SU-DHL-6 (cell line): ENCODE data around the gene CAMSAP1.

Experiments used
- H2AFZ ChIP-seq: fragments of 200-600 bp; sonication (generic); 2 replicates; pipeline ENCODE4 v1.6.1; 2014; ENCODE audit warnings: low read depth, mild to moderate bottlenecking, moderate library complexity, mixed read lengths, antibody characterized with exemption, low read length; ENCODE audit not compliant: severe bottlenecking
- H3F3A ChIP-seq: fragments of 200-600 bp; shearing (Covaris generic); 2 replicates; pipeline ENCODE4 v1.6.0; 2016; ENCODE audit warnings: antibody characterized with exemption, mild to moderate bottlenecking; ENCODE audit not compliant: insufficient read depth
- H3K27ac ChIP-seq: fragments of 200-600 bp; sonication (generic); 2 replicates; pipeline ENCODE4 v1.5.1; 2016; ENCODE audit warnings: low read depth, mild to moderate bottlenecking, low read length, moderate library complexity, mixed read lengths
- H3K27me3 ChIP-seq: fragments of 200-600 bp; sonication (generic), shearing (Covaris generic); 2 replicates; pipeline ENCODE4 v1.6.0; 2014; ENCODE audit warnings: mild to moderate bottlenecking, low read length
- H3K36me3 ChIP-seq: fragments of 200-600 bp; sonication (generic); 2 replicates; pipeline ENCODE4 v1.6.1; 2014; ENCODE audit warnings: mild to moderate bottlenecking, low read length, mixed read lengths
- H3K4me2 ChIP-seq: fragments of 300-600, 200-600 bp; shearing (Covaris generic), sonication (generic); 2 replicates; pipeline ENCODE4 v1.6.0; 2014; ENCODE audit warnings: low read length, low read depth, mild to moderate bottlenecking; ENCODE audit not compliant: poor library complexity, severe bottlenecking
- H3K4me3 ChIP-seq: fragments of 200-600 bp; sonication (generic); 2 replicates; pipeline ENCODE4 v1.5.1; 2014; ENCODE audit warnings: antibody characterized with exemption, low read length, mild to moderate bottlenecking, mixed read lengths; ENCODE audit not compliant: insufficient read depth, poor library complexity, severe bottlenecking
- H3K79me2 ChIP-seq: fragments of 200-600 bp; sonication (generic); 2 replicates; pipeline ENCODE4 v1.6.1; 2014; ENCODE audit warnings: mild to moderate bottlenecking, low read length, moderate library complexity; ENCODE audit not compliant: insufficient read depth
- H3K9ac ChIP-seq: fragments of 200-600 bp; sonication (generic); 2 replicates; pipeline ENCODE4 v1.7.0; 2014; ENCODE audit warnings: mild to moderate bottlenecking, low read length
- H3K9me2 ChIP-seq: fragments of 200-600 bp; sonication (generic); replicated peaks from 2 replicates; pipeline ENCODE4 v1.6.1; 2014; ENCODE audit warnings: low read length; ENCODE audit not compliant: insufficient read depth
- H3K9me3 ChIP-seq: fragments of 200-600 bp; sonication (generic); 2 replicates; pipeline ENCODE4 v1.6.1; 2014; ENCODE audit warnings: low read length, mixed read lengths; ENCODE audit not compliant: insufficient read depth
- H4K20me1 ChIP-seq: fragments of 200-600 bp; sonication (generic); 2 replicates; pipeline ENCODE4 v1.6.1; 2014; ENCODE audit warnings: low read depth, mild to moderate bottlenecking, antibody characterized with exemption, low read length, moderate library complexity, mixed read lengths
- CTCF ChIP-seq: fragments of 200-600 bp; sonication (generic); IDR thresholded peaks from one replicate; pipeline ENCODE4 v1.5.1; 2017; ENCODE audit warnings: antibody characterized with exemption, mild to moderate bottlenecking, low read length, moderate library complexity; ENCODE audit not compliant: insufficient read depth, poor library complexity, severe bottlenecking
- EZH2phosphoT487 ChIP-seq: fragments of 200-600 bp; sonication (generic), shearing (Covaris generic); conservative IDR thresholded peaks from 2 replicates; pipeline ENCODE4 v1.6.1; 2018; ENCODE audit warnings: mild to moderate bottlenecking, antibody characterized with exemption, low read length, moderate library complexity, mixed read lengths

The CAMSAP1 gene

GRCh38 chr9:135793221-135794056, 113.9 kb downstream of the CAMSAP1 start:
- Histone ChIP-seq H3K27ac (no peak overlapping the region), H2AFZ (no peak overlapping the region), H4K20me1 (no peaks in the 10 kb centered on the region), H3F3A (no peaks in the 10 kb centered on the region), H3K9me2 (no peaks in the 10 kb centered on the region), H3K9ac (no peak overlapping the region), H3K4me2 (no peak overlapping the region), H3K79me2 (no peaks in the 10 kb centered on the region), H3K9me3 (no peaks in the 10 kb centered on the region), H3K4me3 (no peak overlapping the region), H3K36me3 (no peaks in the 10 kb centered on the region), H3K27me3 (no peaks in the 10 kb centered on the region)
- TF ChIP-seq CTCF, result no peak
- no peak for TF ChIP-seq EZH2phosphoT487

GRCh38 chr9:135792268-135793128, 114.8 kb downstream of the CAMSAP1 start:
- Histone ChIP-seq H3K4me3 (no peak overlapping the region), H3K4me2 (no peak overlapping the region), H3K27me3 (no peaks in the 10 kb centered on the region), H2AFZ (no peak overlapping the region), H3K36me3 (no peaks in the 10 kb centered on the region), H3K79me2 (no peaks in the 10 kb centered on the region), H3K9me2 (no peaks in the 10 kb centered on the region), H3K9ac (no peak overlapping the region), H3F3A (no peaks in the 10 kb centered on the region), H3K9me3 (no peaks in the 10 kb centered on the region), H4K20me1 (no peaks in the 10 kb centered on the region), H3K27ac (no peak overlapping the region)
- TF ChIP-seq EZH2phosphoT487 (no peak), CTCF (no peak)

DNA sequence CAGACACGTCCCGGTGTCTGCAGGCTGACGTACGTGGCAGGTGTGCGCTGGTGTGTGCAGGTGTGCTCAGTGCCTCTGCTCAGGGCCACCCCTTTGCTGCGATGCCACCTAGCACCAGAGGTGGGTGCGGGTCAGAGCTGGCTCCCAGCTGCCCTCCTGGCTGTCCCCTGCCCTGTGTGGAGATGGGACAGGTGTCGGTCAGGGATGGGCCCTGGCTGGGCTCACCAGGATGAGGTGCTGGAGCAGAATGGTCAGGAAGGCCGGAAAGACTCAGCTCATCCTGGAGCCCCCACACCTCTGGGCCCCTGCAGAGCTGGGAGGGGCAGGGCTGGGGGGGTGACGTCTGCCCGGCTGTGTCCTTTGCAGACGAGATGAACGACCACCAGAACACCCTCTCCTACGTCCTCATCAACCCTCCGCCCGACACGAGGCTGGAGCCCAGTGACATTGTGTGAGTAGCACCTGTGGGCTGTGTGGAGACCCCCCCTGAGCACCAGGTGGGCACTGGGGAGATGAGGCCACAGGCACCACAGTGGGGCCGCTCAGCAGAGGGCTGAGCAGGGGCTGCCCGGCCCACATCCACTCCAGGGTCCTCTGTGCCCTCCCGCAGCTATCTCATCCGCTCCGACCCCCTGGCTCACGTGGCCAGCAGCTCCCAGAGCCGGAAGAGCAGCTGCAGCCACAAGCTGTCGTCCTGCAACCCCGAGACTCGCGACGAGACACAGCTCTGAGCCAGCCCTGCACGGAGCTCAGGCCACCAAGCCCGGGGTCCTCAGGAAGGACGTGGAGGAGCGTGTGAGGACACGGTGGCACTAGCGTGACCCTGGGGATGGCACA, 115.7 kb downstream of the CAMSAP1 start:
- H3K27me3 ChIP-seq, result no peaks in the 10 kb centered on the region
- H3K79me2 ChIP-seq, result no peaks in the 10 kb centered on the region
- H2AFZ ChIP-seq, result no peak overlapping the region
- no peak for TF ChIP-seq CTCF
- no peak for TF ChIP-seq EZH2phosphoT487
- no peak overlapping the region for H3K27ac ChIP-seq
- no peaks in the 10 kb centered on the region for H3K9me2 ChIP-seq
- no peaks in the 10 kb centered on the region for H3K36me3 ChIP-seq
- no peaks in the 10 kb centered on the region for H4K20me1 ChIP-seq
- no peaks in the 10 kb centered on the region for H3F3A ChIP-seq
- no peaks in the 10 kb centered on the region for H3K9me3 ChIP-seq
- H3K4me2 ChIP-seq, result no peak overlapping the region
- H3K9ac ChIP-seq, result no peak overlapping the region
- H3K4me3 ChIP-seq, result no peak overlapping the region
